K562 (cell line): ENCODE measurements around the gene CD74. TPM values are rescaled to one million over a fixed set of nuclear protein-coding genes. Genes with fewer than 3 reads are reported as not detected.

Source experiments
- DNMT1 ChIP-seq: fragments of 450-650 bp; IDR thresholded peaks from 2 replicates; pipeline ENCODE4 v1.6.1; 2016; ENCODE audit warnings: antibody characterized with exemption, mild to moderate bottlenecking
- FOXM1 ChIP-seq, 2 experiments: fragments of 450-650 bp in 1 of 2; sonication (generic) in 1 of 2; formaldehyde crosslinking in 1 of 2; IDR thresholded peaks; 2 replicates each; pipeline versions ENCODE4 v1.6.1 to v1.9.0; 2017 to 2022; ENCODE audit warnings: low read depth in 2 of 2, mild to moderate bottlenecking in 2 of 2, missing genetic modification reagents in 1 of 2, moderate library complexity in 1 of 2
- GABPB1 ChIP-seq: sonication (generic); formaldehyde crosslinking; IDR thresholded peaks from 2 replicates; pipeline ENCODE4 v1.8.0; 2022; ENCODE audit warnings: mild to moderate bottlenecking, missing genetic modification reagents
- GATAD2A ChIP-seq: fragments of 450-650 bp; IDR thresholded peaks from 2 replicates; pipeline ENCODE4 v1.6.1; 2017
- HMGN3 ChIP-seq: IDR thresholded peaks from 2 replicates; pipeline ENCODE4 v1.6.1; 2011; ENCODE audit warnings: borderline replicate concordance, low read depth, mild to moderate bottlenecking, mixed read lengths, low read length; ENCODE audit not compliant: insufficient read length; ENCODE audit errors: extremely low read depth
- HNRNPLL ChIP-seq: fragments of 200-400 bp; formaldehyde crosslinking; IDR thresholded peaks from 2 replicates; pipeline ENCODE4 v1.6.1; 2017; ENCODE audit warnings: low read length, low read depth, mild to moderate bottlenecking; ENCODE audit not compliant: poor library complexity, severe bottlenecking
- KLF13 ChIP-seq: fragments of 450-650 bp; IDR thresholded peaks from 2 replicates; pipeline ENCODE4 v1.6.1; 2016; ENCODE audit warnings: missing genetic modification characterization, low read depth, mild to moderate bottlenecking, missing compliant biosample characterization, moderate library complexity, borderline replicate concordance
- MAFG ChIP-seq: fragments of 450-650 bp; conservative IDR thresholded peaks from 2 replicates; pipeline ENCODE4 v1.6.1; 2016; ENCODE audit warnings: missing genetic modification characterization, missing compliant biosample characterization
- MED1 ChIP-seq: sonication (generic); formaldehyde crosslinking; IDR thresholded peaks from 2 replicates; pipeline ENCODE4 v1.8.1; 2023; ENCODE audit warnings: missing genetic modification reagents, borderline replicate concordance
- MEF2A ChIP-seq: IDR thresholded peaks from 2 replicates; pipeline ENCODE4 v1.6.1; 2011; ENCODE audit warnings: low read depth, mild to moderate bottlenecking, low read length, moderate library complexity; ENCODE audit not compliant: control insufficient read depth
- MEIS2 ChIP-seq: fragments of 450-650 bp; IDR thresholded peaks from 2 replicates; pipeline ENCODE4 v1.6.1; 2014; ENCODE audit warnings: mild to moderate bottlenecking; ENCODE audit not compliant: partially characterized antibody
- PHF8 ChIP-seq: fragments of 200-600 bp; sonication (generic); IDR thresholded peaks from 2 replicates; pipeline ENCODE4 v1.6.1; 2012; ENCODE audit warnings: mixed run types, mild to moderate bottlenecking, inconsistent platforms, low read length, moderate library complexity, borderline replicate concordance
- SAP30 ChIP-seq: fragments of 200-600 bp; sonication (generic); IDR thresholded peaks from 2 replicates; pipeline ENCODE4 v1.6.1; 2012; ENCODE audit warnings: borderline replicate concordance, low read depth, mild to moderate bottlenecking, moderate library complexity, low read length, control low read depth, inconsistent platforms; ENCODE audit not compliant: insufficient read depth, poor library complexity, severe bottlenecking
- SIN3B ChIP-seq: fragments of 450-650 bp; IDR thresholded peaks from 2 replicates; pipeline ENCODE4 v1.6.1; 2017; ENCODE audit warnings: low read depth, mild to moderate bottlenecking, moderate library complexity
- SOX6 ChIP-seq: fragments of 450-650 bp; IDR thresholded peaks from 2 replicates; pipeline ENCODE4 v1.6.1; 2014; ENCODE audit warnings: mild to moderate bottlenecking
- SREBF1 ChIP-seq: fragments of 150-350 bp; IDR thresholded peaks from 2 replicates; pipeline ENCODE4 v1.6.1; 2014; ENCODE audit warnings: antibody characterized with exemption, low read depth, low read length, borderline replicate concordance
- XRCC3 ChIP-seq: fragments of 450-650 bp; IDR thresholded peaks from 2 replicates; pipeline ENCODE4 v1.6.1; 2017; ENCODE audit warnings: mild to moderate bottlenecking, moderate library complexity
- ZNF696 ChIP-seq: fragments of 250-450 bp; sonication (Bioruptor Pico); conservative IDR thresholded peaks from 2 replicates; pipeline ENCODE4 v1.4.0; 2020; ENCODE audit warnings: mild to moderate bottlenecking, moderate library complexity
- ZNF830 ChIP-seq: fragments of 250-450 bp; sonication (Bioruptor Pico); IDR thresholded peaks from 2 replicates; pipeline ENCODE4 v1.5.0; 2021; ENCODE audit warnings: mild to moderate bottlenecking
- ZSCAN29 ChIP-seq: fragments of 450-650 bp; IDR thresholded peaks from 2 replicates; pipeline ENCODE4 v1.6.1; 2017
- polyA plus RNA-seq, 8 experiments: library from polyadenylated mRNA; depleted of rRNA in 4 of 8; stranded (reverse) in 5 of 8; unstranded in 3 of 8; fragments of >200 nt; fragmentation: Nextera tagmentation in 2 of 8; fragmentation: Illumina TruSeq in 1 of 8; extraction: Ambion mirVana in 2 of 8; extraction: Trizol in 1 of 8; gene quantifications; 2 replicates each; pipeline versions ENCODE4 v1.2.1 to v1.2.3, GENCODE V29; 2011 to 2014; ENCODE audit warnings: inconsistent platforms in 1 of 8, missing spikeins in 1 of 8
- total RNA-seq, 7 experiments: library from RNA; depleted of rRNA in 6 of 7; stranded (reverse); fragments of >200 nt in 6 of 7; fragmentation: Illumina TruSeq in 2 of 7; extraction: Trizol in 2 of 7; gene quantifications; 2 replicates each; pipeline versions ENCODE4 v1.2.1 to v1.2.3, GENCODE V29; 2011 to 2021; ENCODE audit warnings: low replicate concordance in 1 of 7
- TF ChIP-seq, protein P1 (sequence below): IDR thresholded peaks from 2 replicates; pipeline ENCODE4 v1.6.1; 2011; ENCODE audit warnings: borderline replicate concordance, low read depth, mild to moderate bottlenecking, moderate library complexity, low read length; ENCODE audit not compliant: insufficient read depth, poor library complexity, severe bottlenecking
- TF ChIP-seq, protein P2 (sequence below): fragments of 450-650 bp; formaldehyde crosslinking; IDR thresholded peaks from 2 replicates; pipeline ENCODE4 v1.4.0; 2022; ENCODE audit warnings: mild to moderate bottlenecking, moderate library complexity
- TF ChIP-seq, protein P3 (sequence below): fragments of 450-650 bp; IDR thresholded peaks from 2 replicates; pipeline ENCODE4 v1.6.1; 2014; ENCODE audit warnings: low read depth, mild to moderate bottlenecking, moderate library complexity, borderline replicate concordance

Gene CD74
- total and polyA plus RNA-seq, 9 of the 15 experiments (the other 6 are each of a cell fraction or from before 2014, with no cell fraction given) = 0.07 to 4.8 (median 0.32) TPM

DNA sequence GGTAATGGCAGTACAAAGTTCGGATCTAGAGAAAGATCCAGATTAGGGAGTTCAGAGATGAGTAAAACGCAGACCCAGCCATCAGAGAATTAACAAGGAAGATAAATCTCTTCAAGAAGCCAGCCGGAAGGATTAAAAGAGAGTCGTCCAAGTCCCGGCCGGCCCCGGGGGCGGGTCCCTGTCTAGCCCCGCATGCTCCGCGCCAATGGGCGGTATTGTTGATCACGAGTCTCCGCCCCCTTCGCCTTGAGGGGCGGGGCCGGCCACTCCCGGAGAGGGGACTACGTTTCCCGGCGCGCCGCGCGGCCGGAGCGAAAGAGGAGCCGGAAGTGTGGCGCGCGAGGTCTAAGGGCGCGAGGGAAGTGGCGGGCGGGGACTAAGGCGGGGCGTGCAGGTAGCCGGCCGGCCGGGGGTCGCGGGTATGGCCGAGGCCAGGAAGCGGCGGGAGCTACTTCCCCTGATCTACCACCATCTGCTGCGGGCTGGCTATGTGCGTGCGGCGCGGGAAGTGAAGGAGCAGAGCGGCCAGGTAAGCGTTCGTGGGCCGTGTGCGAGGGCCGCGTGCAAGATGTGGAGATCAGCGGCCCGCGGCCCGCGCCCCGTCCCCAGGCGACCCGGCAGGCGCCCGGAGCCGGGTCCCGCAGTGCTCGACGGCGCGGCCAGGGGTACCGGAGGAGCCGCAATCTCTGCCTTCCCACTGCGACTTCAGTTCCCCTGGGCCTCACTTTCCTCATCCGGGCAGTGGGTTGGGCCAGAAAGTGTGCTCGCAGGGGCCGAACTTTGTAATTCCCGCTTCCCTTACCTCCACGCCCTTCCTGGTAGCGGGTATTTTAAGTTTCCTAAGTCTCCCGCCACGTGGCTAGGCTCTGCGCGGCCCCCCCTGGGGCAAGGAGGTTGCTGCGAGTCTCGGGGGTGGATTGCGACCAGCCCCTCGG lies 55.1 kb downstream of the CD74 start, which contains the start of gene TCOF1 (continued):
- no peak for TF ChIP-seq ZNF830 (CRISPR knock-in tag)
- no peak for TF ChIP-seq MAFG (tag)
- TF ChIP-seq MEIS2 = peak; percentile 80
- TF ChIP-seq, protein P1, sequence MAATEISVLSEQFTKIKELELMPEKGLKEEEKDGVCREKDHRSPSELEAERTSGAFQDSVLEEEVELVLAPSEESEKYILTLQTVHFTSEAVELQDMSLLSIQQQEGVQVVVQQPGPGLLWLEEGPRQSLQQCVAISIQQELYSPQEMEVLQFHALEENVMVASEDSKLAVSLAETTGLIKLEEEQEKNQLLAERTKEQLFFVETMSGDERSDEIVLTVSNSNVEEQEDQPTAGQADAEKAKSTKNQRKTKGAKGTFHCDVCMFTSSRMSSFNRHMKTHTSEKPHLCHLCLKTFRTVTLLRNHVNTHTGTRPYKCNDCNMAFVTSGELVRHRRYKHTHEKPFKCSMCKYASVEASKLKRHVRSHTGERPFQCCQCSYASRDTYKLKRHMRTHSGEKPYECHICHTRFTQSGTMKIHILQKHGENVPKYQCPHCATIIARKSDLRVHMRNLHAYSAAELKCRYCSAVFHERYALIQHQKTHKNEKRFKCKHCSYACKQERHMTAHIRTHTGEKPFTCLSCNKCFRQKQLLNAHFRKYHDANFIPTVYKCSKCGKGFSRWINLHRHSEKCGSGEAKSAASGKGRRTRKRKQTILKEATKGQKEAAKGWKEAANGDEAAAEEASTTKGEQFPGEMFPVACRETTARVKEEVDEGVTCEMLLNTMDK = no peak
- TF ChIP-seq SREBF1 = peak; percentile 60; the same call in 1 of the 2 replicates
- TF ChIP-seq, protein P2, sequence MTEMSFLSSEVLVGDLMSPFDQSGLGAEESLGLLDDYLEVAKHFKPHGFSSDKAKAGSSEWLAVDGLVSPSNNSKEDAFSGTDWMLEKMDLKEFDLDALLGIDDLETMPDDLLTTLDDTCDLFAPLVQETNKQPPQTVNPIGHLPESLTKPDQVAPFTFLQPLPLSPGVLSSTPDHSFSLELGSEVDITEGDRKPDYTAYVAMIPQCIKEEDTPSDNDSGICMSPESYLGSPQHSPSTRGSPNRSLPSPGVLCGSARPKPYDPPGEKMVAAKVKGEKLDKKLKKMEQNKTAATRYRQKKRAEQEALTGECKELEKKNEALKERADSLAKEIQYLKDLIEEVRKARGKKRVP (CRISPR knock-in tag) = no peak
- TF ChIP-seq KLF13 (tag) = no peak
- TF ChIP-seq PHF8 = peak; percentile 87
- peak; percentile 96 for TF ChIP-seq GABPB1 (CRISPR knock-in tag)
- TF ChIP-seq XRCC3 = no peak
- TF ChIP-seq ZNF696 = no peak
- TF ChIP-seq GATAD2A = 0 out of 2 replicates have a peak, but pooled peaks have one; percentile 27
- TF ChIP-seq SIN3B = 0 out of 2 replicates have a peak, but pooled peaks have one; percentile 36
- TF ChIP-seq MED1 (CRISPR knock-in tag) = 0 out of 2 replicates have a peak, but pooled peaks have one; percentile 42
- no peak for TF ChIP-seq DNMT1
- TF ChIP-seq HNRNPLL = no peak
- TF ChIP-seq, protein P3, sequence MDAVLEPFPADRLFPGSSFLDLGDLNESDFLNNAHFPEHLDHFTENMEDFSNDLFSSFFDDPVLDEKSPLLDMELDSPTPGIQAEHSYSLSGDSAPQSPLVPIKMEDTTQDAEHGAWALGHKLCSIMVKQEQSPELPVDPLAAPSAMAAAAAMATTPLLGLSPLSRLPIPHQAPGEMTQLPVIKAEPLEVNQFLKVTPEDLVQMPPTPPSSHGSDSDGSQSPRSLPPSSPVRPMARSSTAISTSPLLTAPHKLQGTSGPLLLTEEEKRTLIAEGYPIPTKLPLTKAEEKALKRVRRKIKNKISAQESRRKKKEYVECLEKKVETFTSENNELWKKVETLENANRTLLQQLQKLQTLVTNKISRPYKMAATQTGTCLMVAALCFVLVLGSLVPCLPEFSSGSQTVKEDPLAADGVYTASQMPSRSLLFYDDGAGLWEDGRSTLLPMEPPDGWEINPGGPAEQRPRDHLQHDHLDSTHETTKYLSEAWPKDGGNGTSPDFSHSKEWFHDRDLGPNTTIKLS = peak; percentile 57; the same call in 1 of the 2 replicates
- TF ChIP-seq MEF2A = no peak
- TF ChIP-seq HMGN3 = peak; percentile 48
- no peak for TF ChIP-seq ZSCAN29
- TF ChIP-seq SAP30 = peak; percentile 89
- TF ChIP-seq SOX6 = no peak
- TF ChIP-seq FOXM1 (IDR thresholded peaks at IDR 0.05; ENCODE audit: low read depth) = no peak
- no peak for TF ChIP-seq FOXM1 (CRISPR knock-in tag; IDR thresholded peaks at IDR 0.05; ENCODE audit: low read depth)
